B cell (primary cell): Measurements from ENCODE around the gene TMUB2. TPM values are rescaled to one million over a fixed set of nuclear protein-coding genes. Genes with fewer than 3 reads are reported as not detected.

Source experiments
- ATAC-seq: fragments of 200-7000 bp; cut with Tn5 transposase; one replicate; pipeline ENCODE4 v1.10.0; 2021; ENCODE audit warnings: low read depth, mild to moderate bottlenecking, moderate number of reproducible peaks, moderate library complexity
- CTCF ChIA-PET: fragments of 350-600 bp; sonication (Branson Sonifier 250); formaldehyde crosslinking; loops from one replicate; lab custom pipeline; 2021; ENCODE audit warnings: antibody characterized with exemption, inconsistent platforms; lab: Charles Lee
- POLR2A ChIA-PET: fragments of 350-600 bp; sonication (Branson Sonifier 250); formaldehyde crosslinking; loops from one replicate; lab custom pipeline; 2021; ENCODE audit warnings: antibody characterized with exemption; lab: Charles Lee
- DNase-seq: peaks from one replicate; pipeline ENCODE4 v3.0.0; 2013
- H2AFZ ChIP-seq: 2 replicates; pipeline ENCODE4 v1.6.1; 2012; ENCODE audit warnings: mild to moderate bottlenecking, low read depth, low read length; ENCODE audit not compliant: insufficient read depth, poor library complexity, severe bottlenecking
- H3K27ac ChIP-seq, 2 donors: 1 replicate in 1 of 2; 2 replicates in 1 of 2; pipeline ENCODE4 v1.5.1; 2012 to 2013; ENCODE audit warnings: low read length in 2 of 2, mild to moderate bottlenecking in 2 of 2, moderate library complexity in 1 of 2
- H3K27me3 ChIP-seq, 4 experiments: fragments of 200-600 bp in 1 of 4; sonication (generic) in 1 of 4; replicated peaks in 1 of 4; 1 replicate in 2 of 4; 2 replicates in 2 of 4; pipeline versions ENCODE4 v1.6.1 to v1.7.0; 2013 to 2016; ENCODE audit warnings: low read length in 3 of 4, mild to moderate bottlenecking in 2 of 4, mixed read lengths in 1 of 4, moderate library complexity in 1 of 4; ENCODE audit not compliant: insufficient read depth in 4 of 4, control insufficient read depth in 3 of 4; ENCODE audit errors: control extremely low read depth in 1 of 4
- H3K36me3 ChIP-seq, 2 experiments: replicated peaks in 1 of 2; 1 replicate in 1 of 2; 2 replicates in 1 of 2; pipeline versions ENCODE4 v1.6.1 to v1.7.1; 2013; ENCODE audit warnings: low read length in 1 of 2; ENCODE audit not compliant: insufficient read depth in 2 of 2, control insufficient read depth in 1 of 2; ENCODE audit errors: control extremely low read depth in 1 of 2, extremely low read depth in 1 of 2
- H3K4me1 ChIP-seq, 2 donors: fragments of 200-600 bp in 1 of 2; sonication (generic) in 1 of 2; 1 replicate in 1 of 2; 2 replicates in 1 of 2; pipeline versions ENCODE4 v1.5.1 to v1.6.1; 2013 to 2017; ENCODE audit warnings: low read length in 2 of 2; ENCODE audit not compliant: control insufficient read depth in 2 of 2, insufficient read depth in 2 of 2
- H3K4me2 ChIP-seq: replicated peaks from 2 replicates; pipeline ENCODE3; 2012; ENCODE audit warnings: mild to moderate bottlenecking, low read depth, low read length; ENCODE audit not compliant: poor library complexity, severe bottlenecking
- H3K4me3 ChIP-seq, 5 experiments: fragments of 200-600 bp in 1 of 5; sonication (generic) in 1 of 5; 1 replicate in 3 of 5; 2 replicates in 2 of 5; pipeline versions ENCODE4 v1.5.1 to v1.7.0; 2011 to 2016; ENCODE audit warnings: low read length in 4 of 5, mild to moderate bottlenecking in 4 of 5, low read depth in 2 of 5, control low read depth in 1 of 5, moderate library complexity in 1 of 5; ENCODE audit not compliant: insufficient read depth in 1 of 5; ENCODE audit errors: control extremely low read depth in 1 of 5, extremely low read depth in 1 of 5
- H3K79me2 ChIP-seq: fragments of 200-600 bp; sonication (generic); one replicate; pipeline ENCODE4 v1.6.0; 2016; ENCODE audit warnings: low read length; ENCODE audit not compliant: control insufficient read depth, insufficient read depth
- H3K9ac ChIP-seq: fragments of 200-600 bp; sonication (generic); 2 replicates; pipeline ENCODE4 v1.6.1; 2017; ENCODE audit warnings: mild to moderate bottlenecking, low read length, moderate library complexity
- H3K9me3 ChIP-seq, 3 donors: one replicate each; pipeline versions ENCODE4 v1.6.1 to v1.7.1; 2013; ENCODE audit warnings: low read length in 2 of 3; ENCODE audit not compliant: control insufficient read depth in 2 of 3, insufficient read depth in 1 of 3; ENCODE audit errors: control extremely low read depth in 1 of 3
- H4K20me1 ChIP-seq: 2 replicates; pipeline ENCODE4 v1.6.0; 2012; ENCODE audit warnings: mild to moderate bottlenecking, low read length; ENCODE audit not compliant: insufficient read depth, control insufficient read depth, poor library complexity, severe bottlenecking
- H3K27ac Mint-ChIP-seq: one replicate; pipeline ENCODE4 v1.8.0; 2021; ENCODE audit warnings: mixed read lengths
- H3K27me3 Mint-ChIP-seq: one replicate; pipeline ENCODE4 v1.8.0; 2021; ENCODE audit warnings: mixed read lengths
- H3K4me1 Mint-ChIP-seq: one replicate; pipeline ENCODE4 v1.8.0; 2021; ENCODE audit warnings: mixed read lengths
- H3K4me3 Mint-ChIP-seq: one replicate; pipeline ENCODE4 v1.8.0; 2021; ENCODE audit warnings: mixed read lengths
- H3K9me3 Mint-ChIP-seq: one replicate; pipeline ENCODE4 v1.8.0; 2022; ENCODE audit warnings: mixed read lengths; ENCODE audit not compliant: insufficient read depth
- EZH2 ChIP-seq: IDR thresholded peaks from 2 replicates; pipeline ENCODE4 v1.6.1; 2012; ENCODE audit warnings: borderline replicate concordance, low read depth, mild to moderate bottlenecking, moderate library complexity, low read length; ENCODE audit not compliant: insufficient read depth, poor library complexity, severe bottlenecking
- WGBS: methylation state at CpG from one replicate; pipeline ENCODE4 v1.1.5; 2013; ENCODE audit warnings: missing lambda C conversion rate; ENCODE audit not compliant: insufficient coverage; 5-methylcytosine and 5-hydroxymethylcytosine counted together
- intact Hi-C: fragments of 100-400 bp; cut with micrococcal nuclease; formaldehyde crosslinking; loops from one replicate; pipeline ENCODE4 v1.10.0; 2022
- polyA plus RNA-seq: library from polyadenylated mRNA; depleted of rRNA; stranded (reverse); fragments of >200 nt; gene quantifications from 2 replicates; pipeline ENCODE4 v1.2.3, GENCODE V29; 2012
- total RNA-seq, 2 donors: library from RNA; stranded (reverse); fragments of 120-200 nt in 1 of 2; gene quantifications; 1 replicate in 1 of 2; 2 replicates in 1 of 2; pipeline versions ENCODE4 v1.2.3 to v1.2.4, GENCODE V29; 2013 to 2022
- TF ChIP-seq, protein P1 (sequence below): fragments of 200-600 bp; IDR thresholded peaks from one replicate; pipeline ENCODE4 v1.8.0; 2022; ENCODE audit warnings: antibody characterized with exemption, mild to moderate bottlenecking

TMUB2 gene
- total and polyA plus RNA-seq, 2 donors (not counting 1 experiment from before 2014, with no cell fraction given): 52.3 to 114 TPM

DNA sequence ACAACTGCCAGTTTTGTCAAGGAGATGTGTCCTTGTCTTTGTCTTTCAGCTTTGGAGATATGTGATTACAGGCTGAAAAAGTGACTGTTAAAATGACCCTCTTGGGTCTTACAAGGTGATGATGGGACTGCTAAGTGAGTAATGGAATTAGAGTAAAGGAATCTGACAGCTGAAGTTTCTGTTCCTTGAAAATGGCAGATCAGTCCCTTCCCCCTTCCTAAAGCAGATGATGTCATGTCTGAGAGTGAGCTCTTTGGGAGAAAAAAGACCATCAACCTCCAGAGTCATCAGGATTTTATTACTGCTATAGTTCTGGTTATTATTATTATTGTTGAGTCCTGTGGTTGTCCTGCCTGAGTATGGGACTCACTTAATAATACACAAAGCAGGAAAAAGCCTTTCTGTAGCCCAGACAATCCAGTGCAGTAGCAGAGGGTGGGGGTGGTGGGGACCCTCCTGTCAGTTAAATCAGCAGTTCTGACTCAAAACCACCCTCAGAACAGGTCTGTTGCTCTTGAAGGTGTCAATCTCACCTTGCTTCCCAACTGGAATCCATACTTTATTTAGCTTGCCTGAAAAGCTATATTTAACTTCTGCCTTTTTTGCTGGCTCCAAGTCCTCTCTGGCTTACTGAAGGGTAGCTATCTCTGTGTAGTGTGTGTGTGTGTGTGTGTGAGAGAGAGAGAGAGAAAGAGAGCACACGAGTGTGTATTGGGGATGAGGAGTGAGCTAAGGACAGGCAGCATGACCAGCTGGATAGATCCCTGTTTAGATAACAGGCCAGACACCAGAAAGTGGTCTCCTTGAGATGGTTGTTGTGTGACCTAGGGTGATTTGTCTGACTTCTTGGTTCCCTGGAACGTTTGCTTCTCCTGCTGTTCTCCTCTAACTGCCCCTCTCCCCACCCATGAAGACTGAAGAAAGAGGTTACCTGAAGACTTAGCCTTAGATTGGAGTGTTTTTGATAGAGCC lies 40.1 kb upstream of the TMUB2 start:
- no peaks in the 10 kb centered on the region for H3K79me2 ChIP-seq
- Mint-ChIP-seq H3K9me3 (no peaks in the 10 kb centered on the region), H3K4me3 (no peak overlapping the region), H3K4me1 (peaks cover 5% of the 10 kb centered on the region), H3K27me3 (no peaks in the 10 kb centered on the region), H3K27ac (no peak overlapping the region)
- intact Hi-C loops: no loop called here
- no peaks in the 10 kb centered on the region for H4K20me1 ChIP-seq
- ChIA-PET CTCF (interaction anchor here (1.2 kb wide), 1 partner anchor 13 kb away, joined by 4 read pairs; no protein-coding TSS in a partner anchor), POLR2A (no interaction called here)
- H3K4me3 ChIP-seq: no peak overlapping the region
- no peak overlapping the region for H3K4me2 ChIP-seq
- no peak overlapping the region for H3K9ac ChIP-seq
- H2AFZ ChIP-seq: no peak overlapping the region
- no peak for ATAC-seq
- no peaks in the 10 kb centered on the region for H3K9me3 ChIP-seq
- no peaks in the 10 kb centered on the region for H3K36me3 ChIP-seq
- TF ChIP-seq EZH2: no peak
- TF ChIP-seq, protein P1, sequence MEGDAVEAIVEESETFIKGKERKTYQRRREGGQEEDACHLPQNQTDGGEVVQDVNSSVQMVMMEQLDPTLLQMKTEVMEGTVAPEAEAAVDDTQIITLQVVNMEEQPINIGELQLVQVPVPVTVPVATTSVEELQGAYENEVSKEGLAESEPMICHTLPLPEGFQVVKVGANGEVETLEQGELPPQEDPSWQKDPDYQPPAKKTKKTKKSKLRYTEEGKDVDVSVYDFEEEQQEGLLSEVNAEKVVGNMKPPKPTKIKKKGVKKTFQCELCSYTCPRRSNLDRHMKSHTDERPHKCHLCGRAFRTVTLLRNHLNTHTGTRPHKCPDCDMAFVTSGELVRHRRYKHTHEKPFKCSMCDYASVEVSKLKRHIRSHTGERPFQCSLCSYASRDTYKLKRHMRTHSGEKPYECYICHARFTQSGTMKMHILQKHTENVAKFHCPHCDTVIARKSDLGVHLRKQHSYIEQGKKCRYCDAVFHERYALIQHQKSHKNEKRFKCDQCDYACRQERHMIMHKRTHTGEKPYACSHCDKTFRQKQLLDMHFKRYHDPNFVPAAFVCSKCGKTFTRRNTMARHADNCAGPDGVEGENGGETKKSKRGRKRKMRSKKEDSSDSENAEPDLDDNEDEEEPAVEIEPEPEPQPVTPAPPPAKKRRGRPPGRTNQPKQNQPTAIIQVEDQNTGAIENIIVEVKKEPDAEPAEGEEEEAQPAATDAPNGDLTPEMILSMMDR: no peak
- 100% methylated on average over 1 of the region's 2 CpGs for WGBS
- H3K27me3 ChIP-seq: no peaks in the 10 kb centered on the region
- DNase-seq: no peak
- H3K27ac ChIP-seq: no peak overlapping the region
- peaks cover 6 to 7% of the 10 kb centered on the region in 2 donors for H3K4me1 ChIP-seq

DNA sequence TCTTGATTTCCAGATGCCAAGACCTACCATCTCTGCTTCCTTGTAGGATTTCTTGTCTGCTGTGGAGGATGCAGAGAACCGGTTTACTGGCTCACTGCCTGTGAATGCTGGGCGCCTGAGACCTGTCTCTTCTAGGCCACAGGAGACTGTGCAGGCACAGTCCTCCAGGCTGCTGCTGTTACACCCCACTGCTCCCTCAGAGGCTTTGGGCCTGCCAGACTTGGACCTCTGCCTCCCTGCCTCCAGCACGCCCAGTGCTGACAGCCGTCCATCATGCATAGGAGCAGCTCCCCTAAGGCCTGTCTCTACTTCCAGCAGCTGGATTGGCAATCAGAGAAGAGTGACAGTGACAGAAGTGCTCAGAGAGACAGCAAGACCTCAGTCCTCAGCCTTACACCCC lies 39.0 kb upstream of the TMUB2 start:
- TF ChIP-seq, protein P1: no peak
- TF ChIP-seq EZH2: no peak
- Histone ChIP-seq H3K4me1 (no peaks in the 10 kb centered on the region), H4K20me1 (no peaks in the 10 kb centered on the region), H3K27me3 (no peaks in the 10 kb centered on the region), H2AFZ (no peak overlapping the region), H3K4me3 (no peak overlapping the region), H3K4me2 (no peak overlapping the region), H3K9me3 (no peaks in the 10 kb centered on the region), H3K9ac (no peak overlapping the region), H3K27ac (no peak overlapping the region), H3K36me3 (no peaks in the 10 kb centered on the region), H3K79me2 (no peaks in the 10 kb centered on the region)
- no peak for ATAC-seq
- intact Hi-C loops: no loop called here
- no peak for DNase-seq
- Mint-ChIP-seq H3K4me3 (no peak overlapping the region), H3K27me3 (no peaks in the 10 kb centered on the region), H3K4me1 (no peaks in the 10 kb centered on the region), H3K9me3 (no peaks in the 10 kb centered on the region), H3K27ac (no peak overlapping the region)
- 94% methylated on average over 4 of the region's 4 CpGs for WGBS
- ChIA-PET CTCF (interaction anchor here (1.2 kb wide), 1 partner anchor 36 kb away, joined by 3 read pairs; no protein-coding TSS in a partner anchor), POLR2A (no interaction called here)
